ENCODE results near the gene DENR.

DENR gene

DNA sequence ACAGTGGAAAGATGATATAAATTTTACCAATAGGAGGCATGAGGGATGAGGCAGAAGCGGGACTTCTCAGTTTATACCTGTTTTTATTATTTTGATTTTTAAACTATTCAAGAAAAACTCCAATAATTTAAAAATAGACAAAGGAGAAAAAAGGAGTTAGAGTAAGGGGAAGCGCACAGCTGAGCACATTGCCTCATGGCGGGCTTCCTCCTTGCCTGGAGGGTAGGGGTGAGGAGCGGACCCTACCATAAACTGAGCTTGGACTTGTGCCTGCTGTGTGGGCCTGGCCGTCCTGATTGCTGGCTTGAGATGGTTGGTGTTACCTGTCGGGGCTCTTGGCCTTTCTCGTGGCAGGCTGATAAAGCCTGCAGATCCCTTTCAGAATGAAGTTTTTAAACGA, 67.5 kb downstream of the DENR start:
- no peak for DNase-seq (ENCODE audit: low read depth)
